ENCODE data around the gene FUT1. TPM values are rescaled to one million over a fixed set of nuclear protein-coding genes. Genes with fewer than 3 reads are reported as not detected.

Gene FUT1
- total RNA-seq, 1 experiment from 2014 or later = 11.5 TPM

- no peaks in the 10 kb centered on the region for H3K36me3 Mint-ChIP-seq
- POLR2A ChIA-PET = no interaction called here
- H3K27ac Mint-ChIP-seq = no peak overlapping the region
- ATAC-seq (no peak), DNase-seq (ENCODE audit: low spot score) (no peak)
- no peaks in the 10 kb centered on the region; the same call in none of the 2 replicates for H3K27me3 Mint-ChIP-seq (ENCODE audit: low read depth)
- H3K4me3 Mint-ChIP-seq = no peak overlapping the region
- H3K4me1 Mint-ChIP-seq = peaks cover 18% of the 10 kb centered on the region
- H3K9me3 Mint-ChIP-seq = no peaks in the 10 kb centered on the region
- TF ChIP-seq ARID4B (CRISPR knock-in tag; IDR thresholded peaks at IDR 0.05; ENCODE audit: borderline replicate concordance) (no peak), JAZF1 (CRISPR knock-in tag; IDR thresholded peaks at IDR 0.05) (no peak)
- CTCF ChIA-PET = interaction anchor here (0.9 to 3.5 kb wide), 2 partner anchors 15 to 202 kb away, joined by 3 to 26 read pairs; no protein-coding TSS in a partner anchor
Observed at GRCh38 chr19:48797103-48797502, 44.7 kb upstream of the FUT1 start.

GRCh38 chr19:48796298-48797083 lies 44.0 kb upstream of the FUT1 start:
- no peaks in the 10 kb centered on the region for H3K9me3 Mint-ChIP-seq
- no peaks in the 10 kb centered on the region; the same call in none of the 2 replicates for H3K27me3 Mint-ChIP-seq (ENCODE audit: low read depth)
- DNase-seq (ENCODE audit: low spot score) (no peak), ATAC-seq (no peak)
- no peak overlapping the region for H3K4me3 Mint-ChIP-seq
- H3K36me3 Mint-ChIP-seq = no peaks in the 10 kb centered on the region
- peaks cover 18% of the 10 kb centered on the region for H3K4me1 Mint-ChIP-seq
- no peak for TF ChIP-seq ZNF416 (CRISPR knock-in tag; IDR thresholded peaks at IDR 0.05)
- TF ChIP-seq HMGA2 (CRISPR knock-in tag; IDR thresholded peaks at IDR 0.05) = no peak
- TF ChIP-seq ZNF281 (CRISPR knock-in tag; IDR thresholded peaks at IDR 0.05) = no peak
- TF ChIP-seq ZNF138 (CRISPR knock-in tag; conservative IDR thresholded peaks at IDR 0.05) = no peak
- no peak for TF ChIP-seq CREB1 (CRISPR knock-in tag; IDR thresholded peaks at IDR 0.05)
- no peak for TF ChIP-seq STAT6 (CRISPR knock-in tag; conservative IDR thresholded peaks at IDR 0.05; ENCODE audit: low read depth)
- TF ChIP-seq USF2 (CRISPR knock-in tag; IDR thresholded peaks at IDR 0.05) = no peak
- TF ChIP-seq ATF2 (CRISPR knock-in tag; IDR thresholded peaks at IDR 0.05; ENCODE audit: borderline replicate concordance, low read depth) = no peak
- TF ChIP-seq GRHL2 (CRISPR knock-in tag; IDR thresholded peaks at IDR 0.05; ENCODE audit: insufficient replicate concordance, severe bottlenecking) = no peak
- TF ChIP-seq ZMAT4 (CRISPR knock-in tag; IDR thresholded peaks at IDR 0.05) = no peak
- TF ChIP-seq AR (CRISPR knock-in tag; IDR thresholded peaks at IDR 0.05) = no peak
- TF ChIP-seq ZNF219 (CRISPR knock-in tag; IDR thresholded peaks at IDR 0.05; ENCODE audit: borderline replicate concordance) = no peak
- no peak for TF ChIP-seq ZNF671 (CRISPR knock-in tag; IDR thresholded peaks at IDR 0.05)
- no peak for TF ChIP-seq MAX (CRISPR knock-in tag; IDR thresholded peaks at IDR 0.05)
- POLR2A ChIA-PET = interaction anchor here (1.0 to 1.5 kb wide), 2 partner anchors 17 to 30 kb away, joined by 3 to 7 read pairs; no protein-coding TSS in a partner anchor
- CTCF ChIA-PET = interaction anchor here (0.9 to 6.7 kb wide), 18 partner anchors 9 to 203 kb away, joined by 3 to 132 read pairs (median 8); partner anchors contain the start of genes BCAT2, CA11, GYS1 and HSD17B14
- H3K27ac Mint-ChIP-seq = no peak overlapping the region
